Ovary (tissue), 9 donors: ENCODE measurements around the gene TP53I11. TPM values are rescaled to one million over a fixed set of nuclear protein-coding genes. Genes with fewer than 3 reads are reported as not detected.

ENCODE experiments used
- DNase-seq, 5 donors: peaks; one replicate each; pipeline ENCODE4 v3.0.0-alpha.2; 2019 to 2020
- H3K27ac ChIP-seq, 2 donors: fragments of 200-600 bp; one replicate each; pipeline versions ENCODE4 v1.5.1 to v1.8.0; 2019 to 2022
- H3K27me3 ChIP-seq: fragments of 200-600 bp; one replicate; pipeline ENCODE4 v1.8.0; 2022
- H3K36me3 ChIP-seq: fragments of 200-600 bp; sonication (generic); one replicate; pipeline ENCODE4 v1.5.1; 2019
- H3K4me1 ChIP-seq: one replicate; pipeline ENCODE4 v1.8.1; 2013; ENCODE audit warnings: mild to moderate bottlenecking, moderate library complexity; ENCODE audit not compliant: insufficient read depth
- H3K4me3 ChIP-seq: fragments of 200-600 bp; sonication (generic); one replicate; pipeline ENCODE4 v1.5.1; 2017
- H3K9me3 ChIP-seq, 2 donors: fragments of 200-600 bp in 1 of 2; sonication (generic) in 1 of 2; one replicate each; pipeline versions ENCODE4 v1.5.1 to v1.8.1; 2013 to 2019; ENCODE audit warnings: mild to moderate bottlenecking in 1 of 2, moderate library complexity in 1 of 2
- CTCF ChIP-seq, 3 donors: fragments of 450-650 bp in 2 of 3; fragments of 200-600 bp in 1 of 3; IDR thresholded peaks; one replicate each; pipeline versions ENCODE4 v1.5.1 to v1.8.0; 2016 to 2022; ENCODE audit warnings: antibody characterized with exemption in 3 of 3, mild to moderate bottlenecking in 1 of 3
- EP300 ChIP-seq: sonication (generic); formaldehyde crosslinking; IDR thresholded peaks from one replicate; pipeline ENCODE4 v1.6.1; 2017; ENCODE audit warnings: antibody characterized with exemption
- POLR2A ChIP-seq: fragments of 450-650 bp; IDR thresholded peaks from one replicate; pipeline ENCODE4 v1.6.1; 2017; ENCODE audit warnings: antibody characterized with exemption, mild to moderate bottlenecking, moderate library complexity
- WGBS, 3 donors: extraction: QIAGEN DNeasy Blood & Tissue Kit in 1 of 3; methylation state at CpG; one replicate each; pipeline versions ENCODE4 v1.1.5 to v1.1.7; 2013 to 2017; 5-methylcytosine and 5-hydroxymethylcytosine counted together
- intact Hi-C, 4 donors: fragments of 100-400 bp; cut with DNase I; formaldehyde crosslinking; loops; one replicate each; pipeline versions ENCODE4 v1.11.0 to v1.15.1; 2022 to 2023
- polyA plus RNA-seq, 2 donors: library from polyadenylated mRNA; stranded (reverse); fragments of 200-250 nt in 1 of 2; fragments of 350-450 nt in 1 of 2; fragmentation: Illumina TruSeq in 1 of 2; extraction: RNeasy Lipid Tissue Mini Kit (QIAGEN cat#74804) in 1 of 2; gene quantifications; one replicate each; pipeline ENCODE4 v1.2.3, GENCODE V29; 2013 to 2014
- total RNA-seq, 7 donors: library from RNA; depleted of rRNA in 2 of 7; stranded (reverse); fragments of >200 nt in 2 of 7; fragmentation: NEBNext Ultra II Directional in 3 of 7; extraction: Animal tissue kit (Norgen Biotek cat#: 25700) in 3 of 7; gene quantifications; one replicate each; pipeline versions ENCODE4 v1.1.0 to v1.2.4, GENCODE V29; 2016 to 2023
- donor health status: DM: no; HTN: no; CAD: no; lungs with moderate emphysema.
- donor health status: DM: no; HTN: no; CAD: no.
- donor health status: Bipolar disorder and iron deficiency.
- donor health status: DM: yes; HTN: yes; CAD: no.
- donor health status: DM: no; HTN: no; CAD: no.
- donor health status: DM: yes; HTN: yes; CAD: no.

The TP53I11 gene
- total and polyA plus RNA-seq, 9 donors: 9.2 to 51.9 (median 21.8) TPM

- no peaks in the 10 kb centered on the region for H3K27me3 ChIP-seq
- no peaks in the 10 kb centered on the region for H3K9me3 ChIP-seq
- no peak for TF ChIP-seq EP300
- TF ChIP-seq POLR2A: no peak
- no peak for TF ChIP-seq CTCF (IDR thresholded peaks at IDR 0.05)
- H3K36me3 ChIP-seq: no peaks in the 10 kb centered on the region
- H3K27ac ChIP-seq: no peak overlapping the region
- no peak overlapping the region for H3K4me3 ChIP-seq
- intact Hi-C loops: no loop called here
- no peak for DNase-seq
- WGBS, 3 donors: 56 to 62% (median 59%) methylated on average over 3 of the region's 3 CpGs
- no peaks in the 10 kb centered on the region for H3K4me1 ChIP-seq
Measured at GRCh38 chr11:44978274-44978960, 27.7 kb upstream of the TP53I11 start.

GRCh38 chr11:44977493-44977984, 26.9 kb upstream of the TP53I11 start:
- DNase-seq: no peak
- 20 to 33% (median 32%) methylated on average over 9 of the region's 9 CpGs for WGBS, 3 donors
- Histone ChIP-seq H3K27ac (no peak overlapping the region), H3K27me3 (no peaks in the 10 kb centered on the region), H3K36me3 (no peaks in the 10 kb centered on the region), H3K9me3 (no peaks in the 10 kb centered on the region), H3K4me1 (no peaks in the 10 kb centered on the region), H3K4me3 (no peak overlapping the region)
- intact Hi-C loops: no loop called here
- no peak for TF ChIP-seq POLR2A

- Histone ChIP-seq H3K36me3 (no peaks in the 10 kb centered on the region), H3K27ac (no peak overlapping the region), H3K4me1 (no peaks in the 10 kb centered on the region), H3K27me3 (no peaks in the 10 kb centered on the region), H3K4me3 (no peak overlapping the region), H3K9me3 (no peaks in the 10 kb centered on the region)
- no peak for TF ChIP-seq EP300
- TF ChIP-seq POLR2A: no peak
- no peak for TF ChIP-seq CTCF (IDR thresholded peaks at IDR 0.05)
- DNase-seq: no peak
- 40 to 55% (median 52%) methylated on average over 5 of the region's 5 CpGs for WGBS, 3 donors
- intact Hi-C loops: no loop called here
Measured at GRCh38 chr11:44976576-44976975, 25.9 kb upstream of the TP53I11 start.

GRCh38 chr11:44974402-44975000, 23.8 kb upstream of the TP53I11 start:
- 84 to 95% (median 91%) methylated on average over 12 of the region's 12 CpGs for WGBS, 3 donors
- Histone ChIP-seq H3K27me3 (no peaks in the 10 kb centered on the region), H3K4me1 (no peaks in the 10 kb centered on the region), H3K4me3 (no peak overlapping the region), H3K36me3 (no peaks in the 10 kb centered on the region), H3K27ac (no peak overlapping the region), H3K9me3 (no peaks in the 10 kb centered on the region)
- intact Hi-C loops: no loop called here
- no peak for DNase-seq
- TF ChIP-seq CTCF (IDR thresholded peaks at IDR 0.05) (no peak), POLR2A (no peak), EP300 (no peak)
